ENCODE data around the gene NCAPG.

NCAPG gene

DNA sequence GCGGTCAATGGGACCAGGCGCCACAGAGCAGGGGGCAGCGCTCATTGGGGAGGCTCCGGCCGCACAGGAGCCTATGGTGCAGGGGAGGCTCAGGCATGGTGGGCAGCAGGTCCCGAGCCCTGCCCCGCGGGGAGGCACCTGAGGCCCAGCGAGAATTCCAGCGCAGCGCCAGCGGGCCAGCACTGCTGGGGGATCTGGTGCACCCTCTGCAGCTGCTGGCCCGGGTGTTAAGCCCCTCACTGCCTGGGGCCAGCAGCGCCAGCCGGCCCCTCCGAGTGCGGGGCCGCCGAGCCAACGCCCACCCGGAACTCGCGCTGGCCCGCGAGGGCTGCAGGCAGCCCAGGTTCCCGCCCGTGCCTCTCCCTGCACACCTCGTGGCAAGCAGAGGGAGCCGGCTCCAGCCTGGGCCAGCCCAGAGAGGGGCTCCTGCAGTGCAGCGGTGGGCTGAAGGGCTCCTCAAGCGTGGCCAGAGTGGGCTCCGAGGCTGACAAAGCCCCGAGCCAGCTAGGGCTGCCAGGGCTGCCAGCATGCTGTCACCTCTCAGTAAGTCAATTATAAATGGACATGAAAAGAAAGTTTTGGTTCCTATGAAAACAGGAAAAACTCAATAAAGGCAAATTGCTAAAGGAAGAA lies 43.8 kb upstream of the NCAPG start:
- no peak for DNase-seq (ENCODE audit: low read depth, low spot score)
- TF ChIP-seq FOXP2 (optimal IDR thresholded peaks at IDR 0.05; ENCODE audit: control extremely low read depth, extremely low read length, insufficient read depth) = no peak
- H3K9me3 ChIP-seq (ENCODE audit: low read depth, low read length) = no peaks in the 10 kb centered on the region
- no peaks in the 10 kb centered on the region for H3K36me3 ChIP-seq (ENCODE audit: insufficient read depth, low read length)
- H3K4me3 ChIP-seq = no peak overlapping the region
- H3K9ac ChIP-seq (ENCODE audit: insufficient read length) = no peak overlapping the region
- H3K27ac ChIP-seq = no peak overlapping the region

DNA sequence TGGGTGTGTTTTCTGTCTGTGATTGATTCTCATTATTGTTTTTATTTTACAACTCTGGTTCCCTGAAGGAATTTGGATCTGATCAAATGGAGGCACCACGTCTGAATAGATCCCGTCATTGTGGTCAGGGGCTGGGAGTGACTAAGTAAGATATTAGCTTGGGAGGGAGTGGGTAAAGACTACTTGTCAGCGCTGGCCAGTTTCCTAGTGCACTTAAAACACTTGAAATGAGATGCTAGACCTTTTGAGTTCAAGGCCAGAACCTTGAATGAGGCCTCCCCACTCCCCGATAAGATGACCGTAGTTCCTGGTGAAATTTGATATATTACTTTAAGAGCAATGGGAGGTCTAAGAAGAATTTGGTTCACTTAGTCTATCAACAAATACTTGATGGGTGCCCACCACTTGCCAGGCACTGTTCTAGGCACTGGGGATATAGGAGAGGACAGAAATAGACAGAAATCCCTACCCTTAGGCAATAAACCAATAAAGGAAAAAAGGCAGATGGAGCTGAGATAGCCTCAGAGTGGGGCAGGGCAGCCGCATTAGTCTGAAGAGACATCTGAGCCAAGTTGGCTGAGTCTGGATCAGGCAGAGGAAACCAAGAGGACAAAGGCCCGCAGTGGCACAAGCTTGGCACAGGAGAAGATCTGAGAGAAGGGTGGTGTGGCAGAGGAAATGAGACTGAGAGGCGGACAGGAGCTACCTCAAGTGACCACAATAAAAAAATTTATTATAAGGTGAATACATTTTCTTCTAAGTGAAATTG lies 41.2 kb upstream of the NCAPG start:
- no peak overlapping the region for H3K4me3 ChIP-seq
- no peak overlapping the region for H3K9ac ChIP-seq (ENCODE audit: insufficient read length)
- no peak for TF ChIP-seq EZH2 (IDR thresholded peaks at IDR 0.05)
- TF ChIP-seq FOXP2 (optimal IDR thresholded peaks at IDR 0.05; ENCODE audit: control extremely low read depth, extremely low read length, insufficient read depth) = no peak
- TF ChIP-seq POLR2AphosphoS5 (IDR thresholded peaks at IDR 0.05; ENCODE audit: borderline replicate concordance, low read depth, low read length) = no peak
- H3K9me3 ChIP-seq (ENCODE audit: low read depth, low read length) = no peaks in the 10 kb centered on the region
- H3K36me3 ChIP-seq (ENCODE audit: insufficient read depth, low read length) = no peaks in the 10 kb centered on the region
- DNase-seq (ENCODE audit: low read depth, low spot score) = no peak
- no peak overlapping the region for H3K27ac ChIP-seq

DNA sequence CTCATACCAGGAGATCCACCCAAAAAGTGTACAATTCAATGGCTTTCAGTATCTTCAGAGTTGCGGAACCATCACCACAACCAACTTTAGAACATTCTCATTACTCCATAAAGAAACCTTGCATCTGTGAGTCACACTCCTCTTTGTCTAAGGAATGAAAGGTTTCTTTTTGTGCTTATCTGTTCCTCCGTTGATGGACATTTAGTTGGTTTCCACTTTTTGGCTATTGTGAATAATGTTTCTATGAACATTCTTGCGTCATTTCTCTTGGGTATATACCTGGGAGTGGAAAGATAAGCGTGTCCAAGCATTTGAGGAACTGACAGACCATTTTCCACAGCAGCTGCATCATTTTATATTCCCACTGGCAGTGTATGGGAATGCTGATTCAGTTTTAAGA lies 39.9 kb upstream of the NCAPG start:
- no peak overlapping the region for H3K9ac ChIP-seq (ENCODE audit: insufficient read length)
- TF ChIP-seq EZH2 (IDR thresholded peaks at IDR 0.05) = no peak
- TF ChIP-seq POLR2AphosphoS5 (IDR thresholded peaks at IDR 0.05; ENCODE audit: borderline replicate concordance, low read depth, low read length) = no peak
- no peak for TF ChIP-seq FOXP2 (optimal IDR thresholded peaks at IDR 0.05; ENCODE audit: control extremely low read depth, extremely low read length, insufficient read depth)
- H3K27ac ChIP-seq = no peak overlapping the region
- H3K36me3 ChIP-seq (ENCODE audit: insufficient read depth, low read length) = no peaks in the 10 kb centered on the region
- no peak for DNase-seq (ENCODE audit: low read depth, low spot score)
- H3K4me3 ChIP-seq = no peak overlapping the region
- H3K9me3 ChIP-seq (ENCODE audit: low read depth, low read length) = no peaks in the 10 kb centered on the region

DNA sequence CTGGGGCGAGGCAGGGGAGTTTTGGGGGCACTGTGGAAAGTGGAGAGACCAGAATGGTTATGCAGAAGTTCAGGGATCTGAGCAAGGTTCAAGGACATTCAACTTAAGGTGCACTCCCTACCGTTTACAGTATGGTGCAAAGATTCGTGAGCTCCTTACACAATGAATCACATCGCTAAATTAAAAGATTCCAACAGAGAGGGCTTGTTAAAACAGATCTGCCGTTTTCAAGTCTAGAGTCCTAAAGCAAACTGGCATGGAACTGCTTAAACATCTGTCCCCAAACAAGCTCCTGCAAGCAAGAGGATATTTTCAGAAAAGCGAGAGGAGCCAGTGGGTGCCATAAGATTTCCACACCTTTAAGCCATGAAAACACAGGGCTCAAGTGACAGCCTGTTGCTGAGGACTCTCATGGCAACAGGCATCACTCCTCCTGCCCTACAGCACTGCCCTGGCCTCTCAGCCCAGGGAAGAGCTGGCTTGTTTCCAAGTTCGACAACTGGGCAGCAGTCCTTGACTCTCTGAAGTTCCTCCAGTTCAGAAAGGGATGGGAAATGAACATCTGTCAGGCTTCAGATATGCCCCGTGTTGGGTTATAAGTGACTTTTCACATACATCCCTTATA lies 39.4 kb upstream of the NCAPG start:
- H3K9me3 ChIP-seq (ENCODE audit: low read depth, low read length) = no peaks in the 10 kb centered on the region
- H3K36me3 ChIP-seq (ENCODE audit: insufficient read depth, low read length) = no peaks in the 10 kb centered on the region
- TF ChIP-seq POLR2AphosphoS5 (IDR thresholded peaks at IDR 0.05; ENCODE audit: borderline replicate concordance, low read depth, low read length) = no peak
- TF ChIP-seq FOXP2 (optimal IDR thresholded peaks at IDR 0.05; ENCODE audit: control extremely low read depth, extremely low read length, insufficient read depth) = no peak
- no peak for TF ChIP-seq EZH2 (IDR thresholded peaks at IDR 0.05)
- H3K4me3 ChIP-seq = no peak overlapping the region
- no peak overlapping the region for H3K9ac ChIP-seq (ENCODE audit: insufficient read length)
- H3K27ac ChIP-seq = no peak overlapping the region
- no peak for DNase-seq (ENCODE audit: low read depth, low spot score)

- Histone ChIP-seq H3K36me3 (ENCODE audit: insufficient read depth, low read length) (no peaks in the 10 kb centered on the region), H3K27ac (no peak overlapping the region), H3K4me3 (no peak overlapping the region), H3K9ac (ENCODE audit: insufficient read length) (no peak overlapping the region), H3K9me3 (ENCODE audit: low read depth, low read length) (no peaks in the 10 kb centered on the region)
- TF ChIP-seq FOXP2 (optimal IDR thresholded peaks at IDR 0.05; ENCODE audit: control extremely low read depth, extremely low read length, insufficient read depth) = no peak
- no peak for TF ChIP-seq EZH2 (IDR thresholded peaks at IDR 0.05)
- no peak for TF ChIP-seq POLR2AphosphoS5 (IDR thresholded peaks at IDR 0.05; ENCODE audit: borderline replicate concordance, low read depth, low read length)
- no peak for DNase-seq (ENCODE audit: low read depth, low spot score)
Observed at GRCh38 chr4:17773135-17773698, 37.6 kb upstream of the NCAPG start.

DNA sequence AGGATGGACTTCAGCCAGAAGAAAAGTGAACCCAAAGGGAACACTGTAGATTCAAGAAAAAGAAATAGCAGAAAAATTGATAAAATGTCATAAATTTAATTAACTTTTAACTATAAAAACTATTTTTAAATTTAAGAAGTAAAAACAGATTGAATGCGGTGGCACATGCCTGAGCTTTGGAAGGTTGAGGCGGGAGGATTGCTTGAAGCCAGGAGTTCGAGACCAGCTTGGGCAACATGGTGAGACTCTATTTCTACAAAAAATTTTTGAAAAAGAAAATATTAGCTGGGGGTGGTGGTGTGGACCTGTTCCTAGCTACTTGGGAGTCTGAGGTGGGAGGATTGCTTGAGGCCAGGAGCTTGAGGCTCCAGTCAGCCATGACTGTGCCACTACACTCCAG lies 32.3 kb upstream of the NCAPG start:
- Histone ChIP-seq H3K9ac (ENCODE audit: insufficient read length) (no peak overlapping the region), H3K9me3 (ENCODE audit: low read depth, low read length) (no peaks in the 10 kb centered on the region), H3K4me3 (no peak overlapping the region), H3K27ac (no peak overlapping the region), H3K36me3 (ENCODE audit: insufficient read depth, low read length) (no peaks in the 10 kb centered on the region)
- DNase-seq (ENCODE audit: low read depth, low spot score) = no peak
- TF ChIP-seq EZH2 (IDR thresholded peaks at IDR 0.05) (no peak), POLR2AphosphoS5 (IDR thresholded peaks at IDR 0.05; ENCODE audit: borderline replicate concordance, low read depth, low read length) (no peak)

- Histone ChIP-seq H3K4me3 (peak overlapping the region; percentile 79), H3K27ac (no peak overlapping the region), H3K9ac (ENCODE audit: insufficient read length) (peak overlapping the region; percentile 54), H3K36me3 (ENCODE audit: insufficient read depth, low read length) (no peaks in the 10 kb centered on the region), H3K9me3 (ENCODE audit: low read depth, low read length) (no peaks in the 10 kb centered on the region)
- no peak for DNase-seq (ENCODE audit: low read depth, low spot score)
- TF ChIP-seq EZH2 (IDR thresholded peaks at IDR 0.05) (no peak), FOXP2 (optimal IDR thresholded peaks at IDR 0.05; ENCODE audit: control extremely low read depth, extremely low read length, insufficient read depth) (no peak), POLR2AphosphoS5 (IDR thresholded peaks at IDR 0.05; ENCODE audit: borderline replicate concordance, low read depth, low read length) (no peak)
Observed at GRCh38 chr4:17780501-17781299, 30.1 kb upstream of the NCAPG start.

Measured in SK-N-MC (cell line).